HG03045 (cell line): ENCODE measurements around the gene RPA1.

Experiments
- ATAC-seq: cut with Tn5 transposase; IDR thresholded peaks from one replicate; pipeline ENCODE4 v1.9.1; 2021; ENCODE audit warnings: mild to moderate bottlenecking, moderate library complexity; ENCODE audit not compliant: unreplicated experiment

Gene RPA1

GRCh38 chr17:1939981-1940809, 110.4 kb downstream of the RPA1 start:
- no peak for ATAC-seq

GRCh38 chr17:1940810-1941185, 111.0 kb downstream of the RPA1 start:
- no peak for ATAC-seq

DNA sequence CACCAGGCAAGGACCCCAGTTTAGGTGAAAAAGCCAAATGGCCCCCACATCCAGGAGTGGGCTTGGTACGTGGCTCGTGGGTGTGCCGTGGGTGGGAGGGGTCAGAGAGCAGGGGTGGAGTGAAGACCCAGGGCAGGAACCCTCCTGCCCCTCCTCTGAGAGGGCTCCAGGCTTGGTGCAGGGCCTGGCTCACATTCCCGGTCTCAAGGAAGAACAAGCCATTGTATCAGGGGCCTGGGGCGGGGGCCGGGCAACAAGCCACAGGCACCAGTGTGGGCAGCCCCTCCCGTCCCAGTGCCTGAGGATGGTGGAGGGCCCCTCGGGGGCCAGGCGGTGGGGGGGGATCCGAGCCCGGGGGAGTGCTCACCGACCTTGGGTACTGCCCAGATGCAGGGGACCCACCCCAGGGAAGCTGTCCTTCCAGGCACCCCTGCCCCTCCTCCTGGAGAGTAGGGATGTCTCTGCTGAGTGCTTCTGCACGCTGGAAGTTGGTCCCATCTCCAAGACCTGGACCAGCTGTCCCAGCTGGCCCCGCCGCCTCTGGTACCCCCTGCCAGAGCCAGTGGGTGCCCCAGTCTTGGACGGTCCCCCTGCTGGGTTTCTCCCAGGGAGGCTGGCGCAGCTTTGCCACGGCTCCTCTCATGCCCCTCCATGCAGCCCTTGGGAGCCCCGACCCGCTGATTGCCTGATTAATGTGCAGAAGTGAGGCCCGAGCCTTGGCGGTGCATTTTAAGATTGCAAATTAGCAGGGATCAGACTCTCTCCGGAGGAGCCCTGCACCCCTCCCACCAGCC, 111.7 kb downstream of the RPA1 start:
- ATAC-seq, result no peak

- no peak for ATAC-seq
These were observed 112.2 kb downstream of the RPA1 start for GRCh38 chr17:1942066-1942365.

GRCh38 chr17:1942666-1943435, 113.0 kb downstream of the RPA1 start:
- ATAC-seq, result no peak

GRCh38 chr17:1943436-1943831, 113.6 kb downstream of the RPA1 start:
- no peak for ATAC-seq

- no peak for ATAC-seq
These were observed 115.8 kb downstream of the RPA1 start for GRCh38 chr17:1945621-1946020.

- no peak for ATAC-seq
These were observed 116.5 kb downstream of the RPA1 start for GRCh38 chr17:1946021-1946932.

DNA sequence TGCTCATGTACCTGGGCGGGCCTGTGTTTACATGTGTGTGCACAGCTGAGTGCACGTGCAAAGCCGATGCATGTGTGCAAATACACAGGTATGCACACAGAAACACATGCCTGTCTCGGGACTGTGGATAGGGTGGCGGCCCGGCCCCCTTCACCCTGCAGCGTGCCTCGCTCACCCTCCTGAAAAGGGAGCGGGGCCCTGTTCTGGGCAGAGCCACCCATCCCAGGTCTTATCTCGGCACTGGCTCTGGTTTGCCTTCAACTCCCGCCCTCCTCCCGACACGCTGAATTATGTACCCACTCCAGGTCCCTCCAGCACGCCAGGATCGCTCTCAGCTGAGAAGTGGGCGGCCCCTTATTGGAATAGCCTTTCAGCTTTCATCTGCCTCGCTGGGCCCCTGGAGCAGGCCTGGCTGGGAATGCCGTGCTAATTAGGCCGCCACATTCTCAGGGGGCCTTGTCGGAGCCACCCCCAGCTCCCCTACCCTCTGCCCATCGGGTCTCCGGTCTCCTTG, 117.5 kb downstream of the RPA1 start:
- ATAC-seq, result no peak

DNA sequence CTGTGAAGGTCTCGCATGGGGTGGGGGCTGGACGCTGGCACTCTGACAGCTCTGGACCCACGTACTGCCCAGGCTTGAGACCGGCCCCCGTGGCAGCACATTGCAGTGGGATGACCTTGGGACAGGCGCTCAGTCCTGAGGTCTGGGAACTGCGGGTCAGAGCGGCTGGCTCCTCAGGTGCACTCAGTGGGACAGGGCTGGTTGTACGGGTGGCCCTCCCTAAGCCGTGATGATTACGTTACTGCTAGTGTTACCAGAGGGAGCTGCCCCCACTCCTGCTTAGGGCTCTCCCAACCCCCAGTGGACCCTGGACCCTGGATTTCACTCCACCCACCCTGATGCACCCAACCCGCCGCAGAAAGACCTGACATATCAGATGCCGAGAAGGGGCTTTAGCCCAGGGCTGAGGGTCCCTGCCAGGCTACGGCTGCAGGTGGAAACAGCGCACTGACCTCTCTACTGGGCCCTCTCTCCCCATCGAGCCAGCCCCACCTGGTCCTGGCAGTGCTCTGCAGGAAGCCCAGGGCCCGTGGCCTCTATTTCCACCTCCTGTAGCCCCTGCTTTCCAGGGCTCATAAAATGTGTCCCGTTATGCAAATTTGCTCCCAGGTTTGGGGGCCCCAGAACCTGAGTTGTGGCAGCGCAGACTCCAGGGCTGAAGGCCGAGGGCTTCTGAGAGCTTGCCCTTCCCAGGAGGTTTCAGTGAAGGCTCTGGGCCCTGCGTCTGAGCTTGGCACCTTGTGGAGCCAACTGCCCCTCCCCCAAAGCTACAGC, 118.1 kb downstream of the RPA1 start:
- ATAC-seq, result no peak

- no peak for ATAC-seq
These were observed 118.7 kb downstream of the RPA1 start for GRCh38 chr17:1948517-1948825.
